Mammary epithelial cell (primary cell): Measurements from ENCODE around the gene PRPSAP1.

Source experiments
- EZH2 ChIP-seq: IDR thresholded peaks from 2 replicates; pipeline ENCODE4 v1.6.1; 2012; ENCODE audit warnings: low read length, inconsistent platforms, borderline replicate concordance
- TF ChIP-seq, protein P1 (sequence below), 2 donors: IDR thresholded peaks in 1 of 2; conservative IDR thresholded peaks in 1 of 2; 2 replicates each; pipeline ENCODE4 v1.5.1; 2011 to 2012; ENCODE audit warnings: inconsistent platforms in 2 of 2, low read length in 2 of 2, mild to moderate bottlenecking in 2 of 2, control low read depth in 1 of 2, low read depth in 1 of 2; ENCODE audit not compliant: insufficient read depth in 1 of 2; ENCODE audit errors: extremely low read depth in 1 of 2

DNA sequence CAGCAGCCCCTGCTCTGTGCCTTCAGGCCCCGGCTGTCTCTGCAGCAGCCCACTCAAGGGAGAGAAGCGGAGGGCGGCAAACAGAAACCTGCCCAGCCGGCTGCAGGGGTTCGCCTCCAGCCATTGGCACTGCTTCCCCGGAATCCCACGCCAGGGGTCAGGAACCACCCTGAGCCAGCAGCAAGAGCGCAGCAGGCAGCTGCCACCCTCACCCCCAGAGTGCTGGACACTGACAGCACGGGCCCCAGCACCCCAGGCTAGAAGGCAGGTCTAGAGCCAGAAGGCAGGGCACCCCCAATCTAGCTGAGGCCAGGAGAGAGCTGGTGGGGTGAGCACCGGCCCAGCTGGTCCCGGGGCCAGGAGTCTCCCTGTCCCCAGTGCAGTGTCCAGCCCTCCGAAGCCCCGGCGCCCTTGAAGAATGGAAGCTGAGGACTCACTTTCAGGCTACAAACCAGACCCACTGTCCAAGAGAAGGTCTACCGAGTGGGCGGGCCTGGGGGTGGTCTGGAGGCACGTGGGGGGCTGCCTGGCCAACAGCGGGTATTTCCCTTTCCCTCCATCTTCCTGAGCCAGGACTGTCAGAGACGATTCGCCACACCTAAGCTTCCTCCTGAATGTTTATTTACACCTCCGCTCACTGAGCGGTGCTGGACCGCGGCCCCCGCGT lies 80.1 kb downstream of the PRPSAP1 start:
- TF ChIP-seq, protein P1, sequence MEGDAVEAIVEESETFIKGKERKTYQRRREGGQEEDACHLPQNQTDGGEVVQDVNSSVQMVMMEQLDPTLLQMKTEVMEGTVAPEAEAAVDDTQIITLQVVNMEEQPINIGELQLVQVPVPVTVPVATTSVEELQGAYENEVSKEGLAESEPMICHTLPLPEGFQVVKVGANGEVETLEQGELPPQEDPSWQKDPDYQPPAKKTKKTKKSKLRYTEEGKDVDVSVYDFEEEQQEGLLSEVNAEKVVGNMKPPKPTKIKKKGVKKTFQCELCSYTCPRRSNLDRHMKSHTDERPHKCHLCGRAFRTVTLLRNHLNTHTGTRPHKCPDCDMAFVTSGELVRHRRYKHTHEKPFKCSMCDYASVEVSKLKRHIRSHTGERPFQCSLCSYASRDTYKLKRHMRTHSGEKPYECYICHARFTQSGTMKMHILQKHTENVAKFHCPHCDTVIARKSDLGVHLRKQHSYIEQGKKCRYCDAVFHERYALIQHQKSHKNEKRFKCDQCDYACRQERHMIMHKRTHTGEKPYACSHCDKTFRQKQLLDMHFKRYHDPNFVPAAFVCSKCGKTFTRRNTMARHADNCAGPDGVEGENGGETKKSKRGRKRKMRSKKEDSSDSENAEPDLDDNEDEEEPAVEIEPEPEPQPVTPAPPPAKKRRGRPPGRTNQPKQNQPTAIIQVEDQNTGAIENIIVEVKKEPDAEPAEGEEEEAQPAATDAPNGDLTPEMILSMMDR (conservative IDR thresholded peaks at IDR 0.05 in 1 of 2, IDR thresholded peaks at IDR 0.05 in 1 of 2; ENCODE audit: extremely low read depth in 1 of 2, insufficient read depth in 1 of 2, low read depth in 1 of 2, low read length in 2 of 2): no peak
- TF ChIP-seq EZH2: no peak
